ENCODE results near the gene TBX21. TPM values are rescaled to one million over a fixed set of nuclear protein-coding genes. Genes with fewer than 3 reads are reported as not detected.
"Not testable (repeated sequence)": the region's sequence is repeated elsewhere in the genome, so short reads cannot be mapped to it uniquely, and the experiment has no call there.

Gene TBX21
- total and polyA plus RNA-seq, 9 of the 15 experiments (the other 6 are each of a cell fraction or from before 2014, with no cell fraction given): 0.07 TPM; not detected in 8

- DNase-seq (ENCODE audit: extremely low read depth in 1 of 4, low spot score in 3 of 4); CTCF ChIA-PET (ENCODE audit: low intra/inter-chr PET ratio); BruUV-seq (replicated peaks); H3K36me3 ChIP-seq (ENCODE audit: control insufficient read depth, insufficient read depth, low read length); intact Hi-C loops (cut with micrococcal nuclease); H3K9me1 ChIP-seq (ENCODE audit: control insufficient read depth, insufficient read depth, low read length); H3K9me3 ChIP-seq (replicated peaks; ENCODE audit: control insufficient read depth, insufficient read depth, low read depth, low read length); H2AFZ ChIP-seq (ENCODE audit: low read depth, low read length); H4K20me1 ChIP-seq (replicated peaks; ENCODE audit: control insufficient read depth, insufficient read depth, low read length); H3K79me2 ChIP-seq (ENCODE audit: control insufficient read depth, insufficient read depth, low read length); POLR2A ChIA-PET; H3K27ac ChIP-seq (ENCODE audit: extremely low read depth, low read depth, low read length); ATAC-seq; H3K9ac ChIP-seq (ENCODE audit: insufficient read depth in 1 of 2, low read depth in 2 of 2, low read length in 2 of 2); H3K4me3 ChIP-seq; FAIRE-seq; H3K4me2 ChIP-seq (ENCODE audit: insufficient read depth, low read length); in situ Hi-C loops (cut with MboI); H3K4me1 ChIP-seq (replicated peaks in 1 of 2; ENCODE audit: control insufficient read depth in 2 of 2, insufficient read depth in 2 of 2, low read length in 2 of 2): not testable (repeated sequence)
- peak; percentile 51; the same call in 1 of the 2 replicates for TF ChIP-seq CEBPB (tag; IDR thresholded peaks at IDR 0.05)
- H3K27me3 ChIP-seq (ENCODE audit: control insufficient read depth in 2 of 2, insufficient read depth in 2 of 2, low read length in 2 of 2): peaks cover 22 to 46% of the 10 kb centered on the region in 2 experiments; a peak in 4 of 5 replicates
- 7% methylated on average over 9 of the region's 9 CpGs for WGBS (ENCODE audit: insufficient coverage, low coverage, missing lambda C conversion rate)
Observed at GRCh38 chr17:47773649-47774048, 40.6 kb downstream of the TBX21 start.

GRCh38 chr17:47774331-47774730 lies 41.3 kb downstream of the TBX21 start:
- Histone ChIP-seq H4K20me1 (replicated peaks; ENCODE audit: control insufficient read depth, insufficient read depth, low read length) (no peaks in the 10 kb centered on the region), H3K4me2 (ENCODE audit: insufficient read depth, low read length) (no peak overlapping the region), H2AFZ (ENCODE audit: low read depth, low read length) (no peak overlapping the region), H3K4me1 (replicated peaks in 1 of 2; ENCODE audit: control insufficient read depth in 2 of 2, insufficient read depth in 2 of 2, low read length in 2 of 2) (peaks cover 0 to 6% of the 10 kb centered on the region in 2 experiments; a peak in 2 of 5 replicates), H3K9me3 (replicated peaks; ENCODE audit: control insufficient read depth, insufficient read depth, low read depth, low read length) (0 out of 2 replicates have a peak, but pooled peaks cover 2% of the 10 kb centered on the region), H3K79me2 (ENCODE audit: control insufficient read depth, insufficient read depth, low read length) (no peaks in the 10 kb centered on the region), H3K27ac (ENCODE audit: extremely low read depth, low read depth, low read length) (no peak overlapping the region), H3K9me1 (ENCODE audit: control insufficient read depth, insufficient read depth, low read length) (no peaks in the 10 kb centered on the region), H3K4me3 (no peak overlapping the region), H3K9ac (ENCODE audit: insufficient read depth in 1 of 2, low read depth in 2 of 2, low read length in 2 of 2) (no peak overlapping the region), H3K36me3 (ENCODE audit: control insufficient read depth, insufficient read depth, low read length) (no peaks in the 10 kb centered on the region), H3K27me3 (ENCODE audit: control insufficient read depth in 2 of 2, insufficient read depth in 2 of 2, low read length in 2 of 2) (peaks cover 22 to 46% of the 10 kb centered on the region in 2 experiments; a peak in 4 of 5 replicates)
- ChIA-PET POLR2A (no interaction called here), CTCF (ENCODE audit: low intra/inter-chr PET ratio) (no interaction called here)
- DNase-seq (ENCODE audit: extremely low read depth in 1 of 4, low spot score in 3 of 4) (no peak), FAIRE-seq (no peak), ATAC-seq (no peak)
- in situ Hi-C loops (cut with MboI) (no loop called here), intact Hi-C loops (cut with micrococcal nuclease) (no loop called here)
- no TSS peak for BruUV-seq (replicated peaks)
- WGBS (ENCODE audit: insufficient coverage, low coverage, missing lambda C conversion rate): 0% methylated on average over 4 of the region's 4 CpGs
- TF ChIP-seq MLX (CRISPR knock-in tag; conservative IDR thresholded peaks at IDR 0.05): no peak
- no peak for TF ChIP-seq PTTG1 (tag; IDR thresholded peaks at IDR 0.05; ENCODE audit: low read depth)
- no peak for TF ChIP-seq FOXK1 (CRISPR knock-in tag; IDR thresholded peaks at IDR 0.05; ENCODE audit: borderline replicate concordance)
- no peak for TF ChIP-seq MCM2 (IDR thresholded peaks at IDR 0.05; ENCODE audit: low read depth)
- TF ChIP-seq MTA1 (IDR thresholded peaks at IDR 0.05; ENCODE audit: borderline replicate concordance): no peak
- TF ChIP-seq, protein P1, sequence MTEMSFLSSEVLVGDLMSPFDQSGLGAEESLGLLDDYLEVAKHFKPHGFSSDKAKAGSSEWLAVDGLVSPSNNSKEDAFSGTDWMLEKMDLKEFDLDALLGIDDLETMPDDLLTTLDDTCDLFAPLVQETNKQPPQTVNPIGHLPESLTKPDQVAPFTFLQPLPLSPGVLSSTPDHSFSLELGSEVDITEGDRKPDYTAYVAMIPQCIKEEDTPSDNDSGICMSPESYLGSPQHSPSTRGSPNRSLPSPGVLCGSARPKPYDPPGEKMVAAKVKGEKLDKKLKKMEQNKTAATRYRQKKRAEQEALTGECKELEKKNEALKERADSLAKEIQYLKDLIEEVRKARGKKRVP (CRISPR knock-in tag; IDR thresholded peaks at IDR 0.05): no peak
- TF ChIP-seq ZNF282 (CRISPR knock-in tag; IDR thresholded peaks at IDR 0.05): no peak
- TF ChIP-seq CBX8 (IDR thresholded peaks at IDR 0.05; ENCODE audit: borderline replicate concordance, extremely low read depth, low read depth, low read length, poor library complexity, severe bottlenecking): no peak
- TF ChIP-seq, protein P2, sequence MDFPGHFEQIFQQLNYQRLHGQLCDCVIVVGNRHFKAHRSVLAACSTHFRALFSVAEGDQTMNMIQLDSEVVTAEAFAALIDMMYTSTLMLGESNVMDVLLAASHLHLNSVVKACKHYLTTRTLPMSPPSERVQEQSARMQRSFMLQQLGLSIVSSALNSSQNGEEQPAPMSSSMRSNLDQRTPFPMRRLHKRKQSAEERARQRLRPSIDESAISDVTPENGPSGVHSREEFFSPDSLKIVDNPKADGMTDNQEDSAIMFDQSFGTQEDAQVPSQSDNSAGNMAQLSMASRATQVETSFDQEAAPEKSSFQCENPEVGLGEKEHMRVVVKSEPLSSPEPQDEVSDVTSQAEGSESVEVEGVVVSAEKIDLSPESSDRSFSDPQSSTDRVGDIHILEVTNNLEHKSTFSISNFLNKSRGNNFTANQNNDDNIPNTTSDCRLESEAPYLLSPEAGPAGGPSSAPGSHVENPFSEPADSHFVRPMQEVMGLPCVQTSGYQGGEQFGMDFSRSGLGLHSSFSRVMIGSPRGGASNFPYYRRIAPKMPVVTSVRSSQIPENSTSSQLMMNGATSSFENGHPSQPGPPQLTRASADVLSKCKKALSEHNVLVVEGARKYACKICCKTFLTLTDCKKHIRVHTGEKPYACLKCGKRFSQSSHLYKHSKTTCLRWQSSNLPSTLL (IDR thresholded peaks at IDR 0.05): no peak
- TF ChIP-seq ZNF197 (CRISPR knock-in tag; IDR thresholded peaks at IDR 0.05; ENCODE audit: low read depth): no peak
- TF ChIP-seq ZNF384 (IDR thresholded peaks at IDR 0.05; ENCODE audit: low read depth, low read length): no peak
- no peak for TF ChIP-seq NR2F6 (CRISPR knock-in tag; IDR thresholded peaks at IDR 0.05)

All from K562 (cell line).